H7 (cell line): ENCODE measurements around the gene FGF23. TPM values are rescaled to one million over a fixed set of nuclear protein-coding genes. Genes with fewer than 3 reads are reported as not detected.
A peak's percentile ranks its signal among the peaks of the same experiment; 100 is the strongest.
"Not testable (repeated sequence)": the region's sequence is repeated elsewhere in the genome, so short reads cannot be mapped to it uniquely, and the experiment has no call there.

Experiments used
- DNase-seq: peaks from one replicate; pipeline ENCODE4 v3.0.0; 2012
- H3K27me3 ChIP-seq: 2 replicates; pipeline ENCODE4 v1.6.0; 2011; ENCODE audit warnings: mild to moderate bottlenecking, low read length; ENCODE audit not compliant: control insufficient read depth, insufficient read depth
- H3K36me3 ChIP-seq: replicated peaks from 2 replicates; pipeline ENCODE4 v1.5.1; 2011; ENCODE audit warnings: low read length; ENCODE audit not compliant: control insufficient read depth, insufficient read depth
- H3K4me3 ChIP-seq: 2 replicates; pipeline ENCODE4 v1.5.1; 2011; ENCODE audit warnings: low read depth, mild to moderate bottlenecking, control low read depth, low read length, moderate library complexity; ENCODE audit not compliant: insufficient read depth
- total RNA-seq: library from RNA; depleted of rRNA; stranded (reverse); fragments of >200 nt; shearing (Covaris generic); gene quantifications from 2 replicates; pipeline ENCODE4 v1.2.3, GENCODE V29; 2014; rRNA removed

FGF23 gene
- total RNA-seq, result 0.17 and 0.37 TPM in 2 replicates

- H3K4me3 ChIP-seq, result no peak within 1 kb of the TSS
- peak; percentile 85 for DNase-seq
- H3K36me3 ChIP-seq, result no peaks in the 10 kb centered on the region
- H3K27me3 ChIP-seq, result no peaks in the 10 kb centered on the region
Measured at GRCh38 chr12:4379405-4379804, at the start of gene FGF23. Gene FGF23, minus strand, starts transcription at chr12:4379712. Its CDS starts 130 bp downstream, at chr12:4379582.

DNA sequence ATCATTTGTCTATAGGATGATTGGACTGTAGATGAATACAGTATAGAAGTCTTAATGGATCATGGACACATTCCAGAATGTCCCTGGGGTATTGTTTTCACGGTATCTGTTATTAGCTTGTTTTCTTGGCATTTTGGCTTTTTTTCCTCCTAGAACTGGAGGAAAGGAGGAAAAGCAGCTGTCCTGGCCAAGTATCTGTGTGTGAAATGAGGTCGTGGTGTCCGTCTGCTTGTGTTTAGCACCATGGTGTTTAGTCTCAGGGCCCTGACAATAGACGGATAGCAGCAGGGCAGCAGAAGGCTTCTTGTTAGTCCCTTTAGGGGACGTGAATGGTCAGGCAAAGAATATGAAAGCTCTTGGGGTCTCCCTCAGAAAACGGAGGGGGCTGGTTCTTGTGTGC lies 44.9 kb upstream of the FGF23 start:
- H3K4me3 ChIP-seq, result no peak overlapping the region
- H3K36me3 ChIP-seq, result no peaks in the 10 kb centered on the region
- DNase-seq, result no peak
- H3K27me3 ChIP-seq, result no peaks in the 10 kb centered on the region

DNA sequence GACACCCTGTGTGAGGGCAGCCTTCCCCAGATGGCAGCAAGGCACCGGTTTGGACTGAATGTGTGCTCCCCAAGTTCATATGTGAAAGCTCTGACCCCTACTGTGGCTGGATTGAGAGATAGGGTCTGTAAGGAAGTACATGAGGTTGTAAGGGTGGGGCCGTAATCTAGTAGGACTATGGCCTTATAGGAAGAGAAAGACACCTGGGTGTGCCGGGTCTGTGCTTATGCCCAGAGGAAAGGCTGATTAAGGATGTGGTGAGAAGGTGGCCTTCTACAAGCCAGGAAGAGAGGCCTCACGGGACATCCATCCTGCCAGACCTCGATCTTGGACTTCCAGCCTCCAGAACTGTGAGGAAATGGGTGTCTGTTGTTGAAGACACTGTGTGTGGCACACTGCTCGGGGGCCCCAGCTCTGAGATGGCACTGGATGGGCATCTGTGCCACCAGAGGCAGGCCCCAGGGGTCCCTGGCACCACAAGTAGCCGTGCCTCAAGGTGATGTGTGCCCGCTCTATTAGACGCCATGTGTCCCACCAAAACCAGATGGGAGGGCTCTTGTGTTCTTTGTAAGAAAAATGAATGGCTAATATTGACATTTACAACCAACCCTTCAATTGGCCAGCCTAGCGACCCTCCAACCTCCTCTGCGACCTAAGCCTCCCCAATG lies 44.1 kb upstream of the FGF23 start:
- Histone ChIP-seq H3K4me3 (no peak overlapping the region), H3K27me3 (no peaks in the 10 kb centered on the region), H3K36me3 (no peaks in the 10 kb centered on the region)
- DNase-seq, result no peak

DNA sequence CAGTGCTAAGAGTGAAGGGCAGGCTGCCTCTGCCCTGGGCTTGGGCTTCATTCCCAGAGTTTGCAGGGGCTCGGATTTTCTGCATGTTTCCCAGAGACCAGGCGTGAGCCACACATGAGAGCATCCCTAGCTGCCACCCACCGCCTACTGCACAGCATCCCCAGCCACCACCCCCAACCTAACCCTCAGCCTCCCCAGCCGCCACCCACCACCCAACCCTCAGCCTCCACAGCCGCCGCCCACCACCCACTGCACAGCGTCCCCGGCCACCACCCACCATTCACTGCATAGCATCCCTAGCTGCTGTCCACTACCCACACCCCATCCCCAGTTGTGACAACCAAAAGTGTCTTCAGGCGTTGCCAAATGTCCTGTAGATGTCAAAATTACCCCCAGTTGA lies 43.5 kb upstream of the FGF23 start:
- H3K27me3 ChIP-seq, result no peaks in the 10 kb centered on the region
- no peaks in the 10 kb centered on the region for H3K36me3 ChIP-seq
- no peak overlapping the region for H3K4me3 ChIP-seq
- DNase-seq, result no peak

DNA sequence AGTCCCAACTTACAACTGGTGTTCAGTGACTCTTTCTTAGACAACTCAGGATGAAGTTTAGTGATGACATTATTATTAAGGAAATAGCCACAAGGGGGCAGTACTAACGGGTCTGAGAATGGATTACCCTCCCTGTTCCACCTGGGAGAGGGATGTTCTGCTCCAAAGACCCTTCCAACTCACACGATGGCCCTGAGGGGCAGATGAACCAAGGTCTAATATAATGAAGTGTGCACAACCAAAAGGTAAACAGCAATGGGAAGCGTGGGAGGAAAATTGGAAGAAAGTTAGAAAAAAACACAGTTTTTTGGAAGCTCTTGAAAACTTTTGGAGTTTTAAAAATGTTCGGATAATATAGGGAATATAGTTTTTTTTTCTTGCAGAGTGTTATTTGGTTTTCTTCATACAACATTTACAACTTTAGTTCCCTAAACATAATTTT lies 42.1 kb upstream of the FGF23 start:
- DNase-seq, result peak; percentile 89
- Histone ChIP-seq H3K27me3 (no peaks in the 10 kb centered on the region), H3K36me3 (no peaks in the 10 kb centered on the region), H3K4me3 (no peak overlapping the region)

DNA sequence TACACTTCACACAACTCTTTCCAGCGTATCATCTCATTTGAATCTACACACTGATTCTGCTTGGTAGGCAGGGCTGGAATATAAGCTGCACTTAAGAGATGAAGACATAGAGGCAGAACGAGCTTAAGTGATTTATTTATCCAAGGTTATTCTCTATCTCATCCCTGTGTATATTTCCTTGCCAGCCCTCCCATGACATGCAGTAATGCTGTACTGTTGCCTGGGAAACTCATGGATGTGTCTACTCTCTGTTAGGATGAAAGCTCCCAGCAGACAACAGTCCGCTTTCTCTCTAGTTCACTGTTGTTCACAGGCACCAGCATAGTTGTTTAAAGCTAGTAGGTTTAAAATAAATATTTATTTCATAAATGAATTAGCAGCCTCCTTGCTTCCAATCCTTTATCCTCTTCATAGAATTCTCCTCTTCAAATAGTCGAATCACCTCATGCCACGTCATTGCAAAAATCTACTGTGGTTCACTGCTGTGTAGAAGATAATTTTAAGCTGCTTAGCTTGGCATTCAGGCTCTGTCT lies 40.7 kb upstream of the FGF23 start:
- DNase-seq, result no peak
- H3K27me3 ChIP-seq, result no peaks in the 10 kb centered on the region
- no peak overlapping the region for H3K4me3 ChIP-seq
- no peaks in the 10 kb centered on the region for H3K36me3 ChIP-seq

GRCh38 chr12:4418913-4419312 lies 39.4 kb upstream of the FGF23 start:
- no peak for DNase-seq
- H3K4me3 ChIP-seq, result no peak overlapping the region
- H3K36me3 ChIP-seq, result no peaks in the 10 kb centered on the region
- H3K27me3 ChIP-seq, result no peaks in the 10 kb centered on the region

DNA sequence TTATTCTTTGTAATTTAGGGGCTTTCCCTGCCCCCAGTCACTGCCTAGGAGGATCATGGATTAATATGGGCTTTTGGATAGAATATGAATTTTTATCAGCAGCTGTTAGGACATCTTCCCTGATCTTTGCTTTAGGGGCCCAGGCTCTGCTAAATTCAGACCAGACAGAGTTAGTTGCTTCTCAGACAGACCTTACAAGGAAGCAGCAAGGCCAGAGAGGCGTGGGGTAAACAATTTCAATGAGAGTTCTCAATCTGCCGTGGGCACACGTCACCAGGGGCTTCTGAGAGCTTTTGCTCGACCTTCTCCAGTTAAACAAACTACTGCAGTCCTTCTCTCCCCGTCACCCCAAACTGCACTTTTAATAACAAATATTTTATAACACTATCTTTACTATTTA lies 38.4 kb upstream of the FGF23 start:
- no peak for DNase-seq
- Histone ChIP-seq H3K4me3 (no peak overlapping the region), H3K27me3 (no peaks in the 10 kb centered on the region), H3K36me3 (no peaks in the 10 kb centered on the region)

DNA sequence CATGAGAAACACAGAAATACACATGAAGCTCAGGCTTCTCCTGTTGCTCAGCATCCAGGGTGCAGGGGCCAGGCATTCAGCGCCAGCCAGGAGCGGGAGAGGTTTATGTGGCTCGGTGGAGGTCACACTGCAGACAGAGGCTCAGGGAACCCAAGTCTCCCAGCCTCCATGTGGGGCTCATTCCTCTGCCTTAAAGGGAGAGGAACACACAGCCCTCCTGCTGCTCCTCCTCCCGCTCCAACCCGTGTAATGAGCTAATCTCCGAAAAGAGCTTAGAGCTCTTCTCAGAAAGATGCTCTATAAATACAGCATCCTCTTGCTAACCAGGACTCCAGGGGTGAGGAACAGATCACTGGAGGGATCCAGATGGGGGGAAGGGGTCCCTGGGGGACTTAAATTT lies 37.9 kb upstream of the FGF23 start:
- Histone ChIP-seq H3K27me3 (no peaks in the 10 kb centered on the region), H3K4me3 (no peak overlapping the region), H3K36me3 (no peaks in the 10 kb centered on the region)
- no peak for DNase-seq

DNA sequence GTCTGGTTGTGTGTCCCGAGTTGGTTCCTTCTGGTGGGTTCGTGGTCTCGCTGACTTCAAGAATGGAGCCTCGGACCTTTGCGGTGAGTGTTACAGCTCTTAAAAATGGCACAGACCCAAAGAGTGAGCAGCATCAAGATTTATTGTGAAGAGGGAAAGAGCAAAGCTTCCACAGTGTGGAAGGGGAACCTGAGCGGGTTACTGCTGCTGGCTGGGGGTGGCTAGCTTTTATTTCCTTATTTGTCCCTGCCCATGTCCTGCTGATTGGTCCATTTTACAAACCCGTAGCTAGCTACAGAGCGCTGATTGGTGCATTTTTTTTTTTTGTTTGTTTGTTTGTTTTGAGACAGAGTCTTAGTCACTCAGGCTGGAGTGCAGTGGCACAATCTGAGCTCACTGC lies 36.8 kb upstream of the FGF23 start:
- no peaks in the 10 kb centered on the region for H3K27me3 ChIP-seq
- no peak overlapping the region for H3K4me3 ChIP-seq
- H3K36me3 ChIP-seq, result no peaks in the 10 kb centered on the region
- DNase-seq, result no peak

- Histone ChIP-seq H3K27me3 (no peaks in the 10 kb centered on the region), H3K36me3 (no peaks in the 10 kb centered on the region), H3K4me3 (no peak overlapping the region)
- no peak for DNase-seq
Measured at GRCh38 chr12:4412465-4412864, 33.0 kb upstream of the FGF23 start.

DNA sequence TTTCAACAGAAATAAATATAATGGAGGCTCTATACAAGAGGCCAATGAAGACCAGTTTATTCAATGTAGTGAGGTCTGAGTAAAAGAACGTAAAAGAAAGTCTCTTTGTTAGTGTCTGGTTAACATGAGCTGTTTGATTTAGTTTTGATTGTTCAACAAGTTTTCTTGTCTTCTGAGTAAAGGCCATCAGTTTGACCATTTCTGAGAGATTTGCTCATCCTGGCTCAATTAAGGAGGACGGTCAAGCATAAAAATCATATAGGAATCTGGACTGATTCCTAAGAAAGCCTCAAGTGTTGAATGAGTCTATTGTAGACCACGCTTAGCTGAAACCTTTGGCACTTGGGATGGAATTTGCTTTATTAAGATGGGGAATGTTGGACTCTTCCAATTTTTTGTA lies 32.5 kb upstream of the FGF23 start:
- no peaks in the 10 kb centered on the region for H3K27me3 ChIP-seq
- no peak overlapping the region for H3K4me3 ChIP-seq
- no peak for DNase-seq
- H3K36me3 ChIP-seq, result no peaks in the 10 kb centered on the region

- Histone ChIP-seq H3K27me3 (no peaks in the 10 kb centered on the region), H3K36me3 (no peaks in the 10 kb centered on the region)
Measured at GRCh38 chr12:4407136-4407535, 27.6 kb upstream of the FGF23 start.

GRCh38 chr12:4404877-4405637 lies 25.5 kb upstream of the FGF23 start:
- not testable (repeated sequence) for DNase-seq, H3K4me3 ChIP-seq, H3K36me3 ChIP-seq, H3K27me3 ChIP-seq

More at GRCh38 chr12:4407136-4407535, 27.6 kb upstream of the FGF23 start:
- no peak overlapping the region for H3K4me3 ChIP-seq
- DNase-seq, result no peak

GRCh38 chr12:4402996-4403395 lies 23.5 kb upstream of the FGF23 start:
- no peaks in the 10 kb centered on the region for H3K36me3 ChIP-seq
- H3K27me3 ChIP-seq, result no peaks in the 10 kb centered on the region
- H3K4me3 ChIP-seq, result no peak overlapping the region
- no peak for DNase-seq
